GM19455 (cell line): Measurements from ENCODE around the gene SLC26A2.
A peak's percentile ranks its signal among the peaks of the same experiment; 100 is the strongest.

ENCODE experiments used
- ATAC-seq: cut with Tn5 transposase; IDR thresholded peaks from one replicate; pipeline ENCODE4 v1.9.1; 2021; ENCODE audit not compliant: unreplicated experiment

SLC26A2 gene

GRCh38 chr5:149960272-149961185 lies at the start of gene SLC26A2:
TSS of gene SLC26A2 (plus strand) at chr5:149960758. CDS start at chr5:149977653, 16,895 bp downstream.
- ATAC-seq: peak; percentile 98

DNA sequence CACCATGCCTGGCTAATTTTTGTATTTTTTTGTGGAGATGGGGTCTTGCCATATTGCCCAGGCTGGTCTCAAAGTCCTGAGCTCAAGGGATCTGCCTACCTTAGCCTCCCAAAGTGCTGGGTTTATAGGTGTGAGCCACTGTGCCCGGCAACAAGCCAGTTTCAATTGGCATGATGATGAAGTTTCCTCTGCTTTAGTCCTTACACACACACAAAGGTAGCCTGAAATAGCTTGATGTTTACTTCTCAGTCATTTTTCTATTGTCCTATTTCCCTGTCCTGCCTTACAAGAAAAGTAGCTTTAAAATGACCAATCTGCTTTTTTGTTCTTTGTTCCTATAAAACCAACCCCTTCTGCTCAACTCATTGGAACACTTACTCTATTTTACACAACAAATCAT lies 49.5 kb upstream of the SLC26A2 start:
- ATAC-seq: no peak

DNA sequence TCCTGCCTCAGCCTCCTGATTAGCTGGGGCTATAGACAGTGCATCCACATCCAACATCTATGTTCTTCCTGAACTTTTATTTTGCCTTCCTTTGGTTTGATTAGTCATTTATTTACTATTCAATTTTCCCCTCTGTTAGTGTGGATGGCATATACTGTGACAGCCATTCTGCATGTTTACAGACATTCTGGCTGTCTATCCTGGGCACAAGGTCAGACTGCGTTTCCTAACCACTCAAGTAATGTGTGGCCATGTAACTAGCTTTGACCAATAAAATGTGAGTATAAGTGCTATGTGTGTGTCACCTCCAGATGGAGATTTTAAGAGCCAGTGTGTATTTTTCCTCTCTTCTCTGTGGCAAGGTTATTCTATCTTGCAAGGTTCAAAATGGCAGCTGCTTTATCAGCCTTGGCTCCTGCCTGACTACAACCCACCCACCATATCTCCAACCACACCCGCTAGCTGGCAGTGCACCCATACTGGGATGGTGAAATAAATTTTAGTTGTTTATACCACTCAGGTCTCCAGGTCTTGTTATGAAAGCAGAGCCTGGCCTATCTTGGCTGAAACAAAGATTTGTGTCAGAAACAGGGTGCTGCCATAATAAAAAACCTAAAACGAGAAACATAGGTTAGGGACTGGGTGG lies 48.2 kb upstream of the SLC26A2 start:
- no peak for ATAC-seq

GRCh38 chr5:149913436-149914419 lies 46.8 kb upstream of the SLC26A2 start:
- no peak for ATAC-seq

GRCh38 chr5:149915392-149916260 lies 44.9 kb upstream of the SLC26A2 start:
- ATAC-seq: no peak

- no peak for ATAC-seq
These were observed 44.1 kb upstream of the SLC26A2 start for GRCh38 chr5:149916334-149917072.

- ATAC-seq: no peak
These were observed 43.4 kb upstream of the SLC26A2 start for GRCh38 chr5:149917073-149917676.

- no peak for ATAC-seq
These were observed 39.0 kb upstream of the SLC26A2 start for GRCh38 chr5:149921597-149921996.

GRCh38 chr5:149922950-149923349 lies 37.6 kb upstream of the SLC26A2 start:
- no peak for ATAC-seq

GRCh38 chr5:149924486-149924885 lies 36.1 kb upstream of the SLC26A2 start:
- ATAC-seq: no peak

GRCh38 chr5:149930043-149930748 lies 30.4 kb upstream of the SLC26A2 start:
- no peak for ATAC-seq

DNA sequence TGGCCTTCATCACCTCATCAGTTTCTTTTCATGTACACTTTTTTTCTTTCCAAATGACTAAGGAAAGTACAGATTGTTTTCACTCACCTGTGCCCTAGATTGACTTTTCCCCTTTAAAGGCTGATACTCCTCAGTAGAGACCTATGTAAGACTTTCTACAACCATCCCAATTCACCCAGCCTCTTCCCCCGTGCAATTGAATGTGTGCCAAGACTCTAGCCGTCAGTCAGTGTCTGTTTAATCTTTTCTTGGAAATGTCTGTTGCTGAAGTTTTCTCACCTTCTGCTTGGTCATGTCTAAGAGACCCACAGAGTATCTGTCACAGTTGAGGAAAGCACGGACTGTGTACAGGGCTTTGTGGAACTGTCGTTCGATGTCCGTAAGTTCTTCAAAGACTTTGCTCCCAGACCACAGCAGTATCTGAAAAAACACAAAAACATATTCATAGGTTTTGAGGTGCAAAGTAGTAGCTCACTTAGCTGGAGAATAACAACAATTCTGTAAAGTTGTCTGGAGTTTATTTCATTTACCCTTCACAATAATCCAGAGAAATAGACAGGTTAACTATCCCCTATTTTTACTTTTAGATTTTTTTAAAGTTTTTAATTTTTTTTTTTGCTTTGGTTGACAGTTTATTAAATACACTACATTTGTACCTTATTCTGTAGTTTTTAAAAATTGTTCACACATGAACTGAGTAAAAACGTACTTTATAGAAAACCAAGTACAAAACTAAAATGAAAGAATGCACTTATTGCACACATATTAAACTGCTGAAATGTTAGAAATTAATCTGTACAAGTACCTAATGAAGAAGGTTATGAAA lies 29.6 kb upstream of the SLC26A2 start:
- no peak for ATAC-seq

- ATAC-seq: no peak
These were observed 28.5 kb upstream of the SLC26A2 start for GRCh38 chr5:149931992-149932436.

GRCh38 chr5:149932445-149933350 lies 27.9 kb upstream of the SLC26A2 start:
- no peak for ATAC-seq

GRCh38 chr5:149935431-149935901 lies 25.1 kb upstream of the SLC26A2 start:
- ATAC-seq: no peak

GRCh38 chr5:149936044-149936699 lies 24.4 kb upstream of the SLC26A2 start:
- ATAC-seq: no peak
